Loucy (cell line): ENCODE measurements around the gene KLK1.

Experiments
- EZH2phosphoT487 ChIP-seq: fragments of 200-600 bp; IDR thresholded peaks from 2 replicates; pipeline ENCODE4 v1.6.1; 2018; ENCODE audit warnings: antibody characterized with exemption, mild to moderate bottlenecking, moderate library complexity, borderline replicate concordance
- TF ChIP-seq, protein P1 (sequence below): fragments of 200-600 bp; sonication (generic); conservative IDR thresholded peaks from 2 replicates; pipeline ENCODE4 v1.5.1; 2014; ENCODE audit warnings: mild to moderate bottlenecking, antibody characterized with exemption, low read length

DNA sequence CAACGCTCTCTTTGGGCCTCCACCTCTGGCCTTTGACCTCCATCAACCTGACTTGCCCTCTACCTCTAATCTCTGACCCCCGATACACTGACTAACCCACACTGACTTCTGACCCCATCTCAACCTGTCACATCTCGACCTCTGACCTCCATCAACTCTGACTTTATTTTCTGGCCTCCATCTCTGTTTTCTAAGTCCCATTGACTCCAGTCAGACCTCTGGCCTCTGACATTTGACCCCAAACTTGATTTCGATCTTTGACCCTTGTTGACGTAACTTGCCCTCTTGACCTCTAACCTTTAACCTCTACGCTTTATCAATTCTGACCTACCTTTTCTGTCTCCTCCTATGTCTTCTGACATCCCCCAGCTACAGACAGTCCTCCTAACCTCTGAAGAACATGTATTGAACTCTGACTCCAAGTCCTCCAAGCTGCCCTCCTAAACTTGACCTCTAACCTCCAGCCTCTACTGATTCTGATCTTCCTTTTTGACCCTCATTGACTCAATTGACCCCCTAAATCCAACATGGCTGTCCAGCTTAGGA, 32.6 kb downstream of the KLK1 start:
- TF ChIP-seq, protein P1, sequence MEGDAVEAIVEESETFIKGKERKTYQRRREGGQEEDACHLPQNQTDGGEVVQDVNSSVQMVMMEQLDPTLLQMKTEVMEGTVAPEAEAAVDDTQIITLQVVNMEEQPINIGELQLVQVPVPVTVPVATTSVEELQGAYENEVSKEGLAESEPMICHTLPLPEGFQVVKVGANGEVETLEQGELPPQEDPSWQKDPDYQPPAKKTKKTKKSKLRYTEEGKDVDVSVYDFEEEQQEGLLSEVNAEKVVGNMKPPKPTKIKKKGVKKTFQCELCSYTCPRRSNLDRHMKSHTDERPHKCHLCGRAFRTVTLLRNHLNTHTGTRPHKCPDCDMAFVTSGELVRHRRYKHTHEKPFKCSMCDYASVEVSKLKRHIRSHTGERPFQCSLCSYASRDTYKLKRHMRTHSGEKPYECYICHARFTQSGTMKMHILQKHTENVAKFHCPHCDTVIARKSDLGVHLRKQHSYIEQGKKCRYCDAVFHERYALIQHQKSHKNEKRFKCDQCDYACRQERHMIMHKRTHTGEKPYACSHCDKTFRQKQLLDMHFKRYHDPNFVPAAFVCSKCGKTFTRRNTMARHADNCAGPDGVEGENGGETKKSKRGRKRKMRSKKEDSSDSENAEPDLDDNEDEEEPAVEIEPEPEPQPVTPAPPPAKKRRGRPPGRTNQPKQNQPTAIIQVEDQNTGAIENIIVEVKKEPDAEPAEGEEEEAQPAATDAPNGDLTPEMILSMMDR, result no peak
- no peak for TF ChIP-seq EZH2phosphoT487
